Esophagus mucosa (tissue), 1 donor: Measurements from ENCODE around the gene SUN3. TPM values are rescaled to one million over a fixed set of nuclear protein-coding genes. Genes with fewer than 3 reads are reported as not detected.
A peak's percentile ranks its signal among the peaks of the same experiment; 100 is the strongest.
"Not testable (repeated sequence)": the region's sequence is repeated elsewhere in the genome, so short reads cannot be mapped to it uniquely, and the experiment has no call there.

Experiments
- ATAC-seq: fragments of 200-7000 bp; cut with Tn5 transposase; one replicate; pipeline ENCODE4 v1.9.1; 2020
- total RNA-seq: library from RNA; stranded (reverse); gene quantifications from one replicate; pipeline ENCODE4 v1.2.4, GENCODE V29; 2023
- donor health status: DM: yes; HTN: yes; CAD: no.

SUN3 gene
- total RNA-seq, 1 donor from 2014 or later = not detected

GRCh38 chr7:48025624-48026023, 3.3 kb downstream of the SUN3 start:
- no peak for ATAC-seq

- ATAC-seq = no peak
Measured at GRCh38 chr7:48017674-48018073, 11.2 kb downstream of the SUN3 start.

GRCh38 chr7:48016641-48017040, 12.3 kb downstream of the SUN3 start:
- no peak for ATAC-seq

GRCh38 chr7:48011951-48012350, 17.0 kb downstream of the SUN3 start:
- ATAC-seq = no peak

GRCh38 chr7:48011323-48011722, 17.6 kb downstream of the SUN3 start:
- no peak for ATAC-seq

- ATAC-seq = no peak
Measured at GRCh38 chr7:48009954-48010353, 19.0 kb downstream of the SUN3 start.

GRCh38 chr7:48009257-48009656, 19.6 kb downstream of the SUN3 start:
- ATAC-seq = no peak

GRCh38 chr7:48006866-48007265, 22.0 kb downstream of the SUN3 start:
- no peak for ATAC-seq

- ATAC-seq = no peak
Measured at GRCh38 chr7:48004638-48005037, 24.3 kb downstream of the SUN3 start.

- no peak for ATAC-seq
Measured at GRCh38 chr7:48004032-48004431, 24.9 kb downstream of the SUN3 start.

GRCh38 chr7:48000164-48000563, 28.7 kb downstream of the SUN3 start:
- ATAC-seq = not testable (repeated sequence)

- ATAC-seq = no peak
Measured at GRCh38 chr7:47999413-47999812, 29.5 kb downstream of the SUN3 start.

- no peak for ATAC-seq
Measured at GRCh38 chr7:47992446-47992845, 36.5 kb downstream of the SUN3 start.

GRCh38 chr7:47991741-47992311, 37.1 kb downstream of the SUN3 start:
- ATAC-seq = peak; percentile 88

- ATAC-seq = no peak
Measured at GRCh38 chr7:47991270-47991669, 37.6 kb downstream of the SUN3 start.

GRCh38 chr7:47990592-47990991, 38.3 kb downstream of the SUN3 start:
- no peak for ATAC-seq

GRCh38 chr7:47989607-47990400, 39.1 kb downstream of the SUN3 start:
- ATAC-seq = not testable (repeated sequence)

GRCh38 chr7:47988496-47989386, 40.2 kb downstream of the SUN3 start:
- peak; percentile 48 for ATAC-seq

- no peak for ATAC-seq
Measured at GRCh38 chr7:47982610-47983009, 46.3 kb downstream of the SUN3 start.

GRCh38 chr7:47980648-47981047, 48.3 kb downstream of the SUN3 start:
- ATAC-seq = not testable (repeated sequence)

GRCh38 chr7:47979832-47980181, 49.1 kb downstream of the SUN3 start:
- ATAC-seq = no peak

GRCh38 chr7:47979145-47979831, 49.6 kb downstream of the SUN3 start, which contains the start of gene HUS1:
Gene HUS1, minus strand, starts transcription at chr7:47979615. Its CDS starts 96 bp downstream, at chr7:47979519.
- peak; percentile 99 for ATAC-seq

GRCh38 chr7:47978790-47979144, 50.1 kb downstream of the SUN3 start:
- no peak for ATAC-seq
